Loucy (cell line): Measurements from ENCODE around the gene CPVL.

ENCODE experiments used
- H2AFZ ChIP-seq: fragments of 200-600 bp; sonication (generic); 2 replicates; pipeline ENCODE4 v1.6.0; 2016; ENCODE audit warnings: antibody characterized with exemption, mild to moderate bottlenecking, low read length, moderate library complexity
- H3F3A ChIP-seq: fragments of 200-600 bp; 2 replicates; pipeline ENCODE4 v1.6.0; 2016; ENCODE audit warnings: antibody characterized with exemption, low read depth, mild to moderate bottlenecking
- H3K27me3 ChIP-seq: fragments of 200-600 bp; sonication (generic); 2 replicates; pipeline ENCODE4 v1.6.1; 2014; ENCODE audit warnings: low read length, mild to moderate bottlenecking; ENCODE audit not compliant: insufficient read depth, poor library complexity, severe bottlenecking
- H3K36me3 ChIP-seq: fragments of 200-600 bp; sonication (generic); 2 replicates; pipeline ENCODE4 v1.6.1; 2016; ENCODE audit warnings: low read length; ENCODE audit not compliant: insufficient read depth
- H3K4me1 ChIP-seq: fragments of 200-600 bp; sonication (generic); 2 replicates; pipeline ENCODE4 v1.5.1; 2014; ENCODE audit warnings: low read length, mild to moderate bottlenecking; ENCODE audit not compliant: insufficient read depth, poor library complexity, severe bottlenecking
- H3K4me2 ChIP-seq: fragments of 200-600 bp; sonication (generic); 2 replicates; pipeline ENCODE4 v1.6.0; 2014; ENCODE audit warnings: antibody characterized with exemption, low read length, low read depth, mild to moderate bottlenecking; ENCODE audit not compliant: poor library complexity, severe bottlenecking
- H3K4me3 ChIP-seq: fragments of 200-600 bp; sonication (generic); 2 replicates; pipeline ENCODE4 v1.5.1; 2014; ENCODE audit warnings: low read length, mild to moderate bottlenecking, mixed read lengths; ENCODE audit not compliant: poor library complexity, severe bottlenecking
- H3K79me2 ChIP-seq: fragments of 200-600 bp; sonication (generic); 2 replicates; pipeline ENCODE4 v1.6.1; 2014; ENCODE audit warnings: low read length; ENCODE audit not compliant: insufficient read depth
- H3K9ac ChIP-seq: fragments of 200-600 bp; sonication (generic); 2 replicates; pipeline ENCODE4 v1.6.0; 2014; ENCODE audit warnings: mild to moderate bottlenecking, low read depth, low read length, moderate library complexity; ENCODE audit not compliant: poor library complexity, severe bottlenecking
- H3K9me2 ChIP-seq: fragments of 200-600 bp; sonication (generic); replicated peaks from 2 replicates; pipeline ENCODE4 v1.6.1; 2016; ENCODE audit warnings: low read depth, low read length, mixed read lengths
- H3K9me3 ChIP-seq: fragments of 200-600 bp; sonication (generic); 2 replicates; pipeline ENCODE4 v1.6.1; 2014; ENCODE audit warnings: mild to moderate bottlenecking, antibody characterized with exemption, low read length, low read depth; ENCODE audit not compliant: insufficient read depth
- H4K20me1 ChIP-seq: fragments of 200-600 bp; sonication (generic); 2 replicates; pipeline ENCODE4 v1.6.0; 2014; ENCODE audit warnings: antibody characterized with exemption, low read length, mild to moderate bottlenecking; ENCODE audit not compliant: insufficient read depth, poor library complexity, severe bottlenecking
- CTCF ChIP-seq: fragments of 200-600 bp; sonication (generic); conservative IDR thresholded peaks from 2 replicates; pipeline ENCODE4 v1.5.1; 2014; ENCODE audit warnings: mild to moderate bottlenecking, antibody characterized with exemption, low read length
- EZH2phosphoT487 ChIP-seq: fragments of 200-600 bp; IDR thresholded peaks from 2 replicates; pipeline ENCODE4 v1.6.1; 2018; ENCODE audit warnings: antibody characterized with exemption, mild to moderate bottlenecking, moderate library complexity, borderline replicate concordance

CPVL gene

GRCh38 chr7:29163854-29164253, 17.5 kb upstream of the CPVL start:
- no peak overlapping the region for H3K4me3 ChIP-seq
- TF ChIP-seq EZH2phosphoT487 (no peak), CTCF (no peak)

DNA sequence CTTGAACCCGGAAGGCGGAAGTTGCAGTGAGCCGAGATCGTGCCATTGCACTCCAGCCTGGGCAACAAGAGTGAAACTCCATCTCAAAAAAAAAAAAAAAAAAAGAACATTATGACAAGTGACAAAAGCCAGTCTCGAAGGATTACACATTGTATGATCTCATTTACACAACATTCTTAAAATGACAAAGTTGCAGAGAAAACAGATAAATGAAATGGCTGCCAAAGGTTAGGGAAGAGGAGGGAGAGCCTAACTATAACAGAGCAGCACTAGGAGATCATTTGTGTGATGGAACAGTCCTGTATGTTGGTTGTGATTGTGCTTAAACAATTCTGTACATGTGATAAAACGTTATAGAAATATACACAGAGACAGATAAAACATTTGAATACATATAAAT, 16.2 kb upstream of the CPVL start:
- Histone ChIP-seq H3K9me3 (peaks cover 9% of the 10 kb centered on the region; the same call in 1 of the 2 replicates), H3K4me2 (no peak overlapping the region), H3K9me2 (no peaks in the 10 kb centered on the region), H3K27me3 (no peaks in the 10 kb centered on the region), H3K36me3 (no peaks in the 10 kb centered on the region), H4K20me1 (no peaks in the 10 kb centered on the region), H3F3A (no peaks in the 10 kb centered on the region), H3K9ac (no peak overlapping the region), H3K79me2 (no peaks in the 10 kb centered on the region), H3K4me1 (peaks cover 5% of the 10 kb centered on the region), H3K4me3 (no peak overlapping the region), H2AFZ (no peak overlapping the region)
- no peak for TF ChIP-seq CTCF
- TF ChIP-seq EZH2phosphoT487, result no peak

More at GRCh38 chr7:29163854-29164253, 17.5 kb upstream of the CPVL start:
- Histone ChIP-seq H3K36me3 (no peaks in the 10 kb centered on the region), H3K4me1 (peaks cover 5% of the 10 kb centered on the region), H3K9ac (no peak overlapping the region), H3K4me2 (no peak overlapping the region), H4K20me1 (no peaks in the 10 kb centered on the region), H2AFZ (no peak overlapping the region), H3K79me2 (no peaks in the 10 kb centered on the region), H3K9me3 (peaks cover 9% of the 10 kb centered on the region; the same call in 1 of the 2 replicates), H3F3A (no peaks in the 10 kb centered on the region), H3K9me2 (no peaks in the 10 kb centered on the region), H3K27me3 (no peaks in the 10 kb centered on the region)

GRCh38 chr7:29161231-29161630, 14.9 kb upstream of the CPVL start:
- Histone ChIP-seq H3K4me3 (no peak overlapping the region), H3K36me3 (no peaks in the 10 kb centered on the region), H3K4me1 (peaks cover 19% of the 10 kb centered on the region), H3K9me3 (peaks cover 9% of the 10 kb centered on the region; the same call in 1 of the 2 replicates), H3F3A (no peaks in the 10 kb centered on the region), H3K79me2 (no peaks in the 10 kb centered on the region), H3K27me3 (no peaks in the 10 kb centered on the region), H3K9me2 (no peaks in the 10 kb centered on the region), H4K20me1 (no peaks in the 10 kb centered on the region), H3K4me2 (no peak overlapping the region), H2AFZ (no peak overlapping the region), H3K9ac (no peak overlapping the region)
- no peak for TF ChIP-seq CTCF
- no peak for TF ChIP-seq EZH2phosphoT487
